ENCODE results near the gene SPEM2.

- TF ChIP-seq CTCF (IDR thresholded peaks at IDR 0.05): no peak
- no peak for TF ChIP-seq POLR2A (IDR thresholded peaks at IDR 0.05)
These were observed 1.7 kb upstream of the SPEM2 start for GRCh38 chr17:7423679-7424078.
